K562 (cell line): ENCODE measurements around the gene PARD3. TPM values are rescaled to one million over a fixed set of nuclear protein-coding genes. Genes with fewer than 3 reads are reported as not detected.

Source experiments
- ATAC-seq: fragments of 200-7000 bp; cut with Tn5 transposase; 3 replicates; pipeline ENCODE4 v1.9.1; 2020; ENCODE audit warnings: moderate library complexity
- BruUV-seq: library from RNA; stranded (reverse); fragments of 400-500 nt; replicated peaks from 2 replicates; lab custom pipeline; 2021; lab: Mats Ljungman, UMichigan
- CTCF ChIA-PET: fragments of 300-600 bp; formaldehyde crosslinking; extraction: SDS; loops from one replicate; lab custom pipeline; 2021; ENCODE audit warnings: low intra/inter-chr PET ratio; lab: Yijun Ruan, JAX
- POLR2A ChIA-PET: fragments of 300-600, 350-650 bp; sonication (Branson Sonifier 250); formaldehyde crosslinking; extraction: SDS; loops from one replicate; lab custom pipeline; 2021; ENCODE audit warnings: antibody characterized with exemption, inconsistent platforms; lab: Yijun Ruan, JAX
- DNase-seq, 4 experiments: peaks; one replicate each; pipeline versions ENCODE4 v3.0.0 to v3.0.0-alpha.2; 2011 to 2018; ENCODE audit warnings: low spot score in 3 of 4, mixed read lengths in 3 of 4; ENCODE audit errors: extremely low read depth in 1 of 4
- FAIRE-seq: peaks from 2 replicates; lab custom pipeline; 2011; peaks lifted over from hg19 to GRCh38; lab: Jason Lieb, UNC
- H2AFZ ChIP-seq: 2 replicates; pipeline ENCODE4 v1.6.0; 2011; ENCODE audit warnings: low read depth, low read length, control low read depth, inconsistent platforms
- H3K27ac ChIP-seq: fragments of 200-600 bp; 3 replicates; pipeline ENCODE4 v1.8.0; 2011; ENCODE audit warnings: low read depth, mild to moderate bottlenecking, control low read depth, inconsistent platforms, low read length, moderate library complexity, mixed read lengths; ENCODE audit errors: extremely low read depth
- H3K27me3 ChIP-seq, 2 experiments: fragments of 300-600 bp in 1 of 2; 2 replicates in 1 of 2; 3 replicates in 1 of 2; pipeline versions ENCODE4 v1.6.0 to v1.8.0; 2011; ENCODE audit warnings: inconsistent platforms in 2 of 2, low read length in 2 of 2, mild to moderate bottlenecking in 1 of 2, mixed read lengths in 1 of 2, moderate library complexity in 1 of 2; ENCODE audit not compliant: control insufficient read depth in 2 of 2, insufficient read depth in 2 of 2
- H3K36me3 ChIP-seq: fragments of 300-600 bp; 3 replicates; pipeline ENCODE4 v1.8.0; 2011; ENCODE audit warnings: mild to moderate bottlenecking, low read length, inconsistent platforms; ENCODE audit not compliant: control insufficient read depth, insufficient read depth
- H3K4me1 ChIP-seq, 2 experiments: fragments of 200-600 bp in 1 of 2; replicated peaks in 1 of 2; 2 replicates in 1 of 2; 3 replicates in 1 of 2; pipeline versions ENCODE4 v1.5.1 to v1.8.0; 2011; ENCODE audit warnings: inconsistent platforms in 2 of 2, low read length in 2 of 2, mild to moderate bottlenecking in 1 of 2, mixed read lengths in 1 of 2, moderate library complexity in 1 of 2; ENCODE audit not compliant: control insufficient read depth in 2 of 2, insufficient read depth in 2 of 2
- H3K4me2 ChIP-seq: 2 replicates; pipeline ENCODE4 v1.6.1; 2011; ENCODE audit warnings: low read length, control low read depth, inconsistent platforms, mixed read lengths; ENCODE audit not compliant: insufficient read depth
- H3K4me3 ChIP-seq: fragments of 200-600 bp; sonication (generic), shearing (Covaris generic); 2 replicates; pipeline ENCODE4 v1.5.1; 2016; ENCODE audit warnings: control low read depth, inconsistent platforms
- H3K79me2 ChIP-seq: fragments of 200-600 bp; 3 replicates; pipeline ENCODE4 v1.8.0; 2011; ENCODE audit warnings: low read length, inconsistent platforms; ENCODE audit not compliant: control insufficient read depth, insufficient read depth
- H3K9ac ChIP-seq, 2 experiments: 2 replicates each; pipeline versions ENCODE4 v1.6.0 to v1.6.1; 2011; ENCODE audit warnings: low read depth in 2 of 2, low read length in 2 of 2, control low read depth in 1 of 2, inconsistent platforms in 1 of 2, mild to moderate bottlenecking in 1 of 2, mixed read lengths in 1 of 2; ENCODE audit not compliant: insufficient read depth in 1 of 2
- H3K9me1 ChIP-seq: one replicate; pipeline ENCODE4 v1.6.0; 2011; ENCODE audit warnings: inconsistent platforms, mild to moderate bottlenecking, low read length, moderate library complexity; ENCODE audit not compliant: control insufficient read depth, insufficient read depth
- H3K9me3 ChIP-seq: replicated peaks from 2 replicates; pipeline ENCODE4 v1.5.1; 2011; ENCODE audit warnings: low read depth, low read length, inconsistent platforms; ENCODE audit not compliant: control insufficient read depth, insufficient read depth
- H4K20me1 ChIP-seq: replicated peaks from 2 replicates; pipeline ENCODE4 v1.6.1; 2011; ENCODE audit warnings: low read length, inconsistent platforms, mixed read lengths; ENCODE audit not compliant: control insufficient read depth, insufficient read depth
- ARNT ChIP-seq, 2 experiments: fragments of 450-650 bp; IDR thresholded peaks; 2 replicates each; pipeline ENCODE4 v1.6.1; 2016; ENCODE audit warnings: mild to moderate bottlenecking in 1 of 2
- BMI1 ChIP-seq: fragments of 150-350 bp; IDR thresholded peaks from 2 replicates; pipeline ENCODE4 v1.6.1; 2014; ENCODE audit warnings: low read length
- SNRNP70 ChIP-seq: fragments of 200-400 bp; formaldehyde crosslinking; optimal IDR thresholded peaks from 2 replicates; pipeline ENCODE3; 2017; ENCODE audit warnings: low read depth, low read length
- WGBS: fragments of 100-300 bp; shearing (Covaris generic); methylation state at CpG from one replicate; pipeline ENCODE4 v1.1.6; 2016; ENCODE audit warnings: low coverage, mixed read lengths; ENCODE audit not compliant: insufficient coverage; ENCODE audit errors: missing lambda C conversion rate; 5-methylcytosine and 5-hydroxymethylcytosine counted together
- in situ Hi-C: fragments of 300-500 bp; cut with MboI; formaldehyde crosslinking; loops from 4 replicates; pipeline ENCODE4 v1.15.0; 2018; ENCODE audit warnings: inconsistent platforms, mixed read lengths
- intact Hi-C: fragments of 100-400 bp; cut with micrococcal nuclease; formaldehyde crosslinking; loops from 2 replicates; pipeline ENCODE4 v1.14.2; 2022
- polyA plus RNA-seq, 8 experiments: library from polyadenylated mRNA; depleted of rRNA in 4 of 8; stranded (reverse) in 5 of 8; unstranded in 3 of 8; fragments of >200 nt; fragmentation: Nextera tagmentation in 2 of 8; fragmentation: Illumina TruSeq in 1 of 8; extraction: Ambion mirVana in 2 of 8; extraction: Trizol in 1 of 8; gene quantifications; 2 replicates each; pipeline versions ENCODE4 v1.2.1 to v1.2.3, GENCODE V29; 2011 to 2014; ENCODE audit warnings: inconsistent platforms in 1 of 8, missing spikeins in 1 of 8
- total RNA-seq, 7 experiments: library from RNA; depleted of rRNA in 6 of 7; stranded (reverse); fragments of >200 nt in 6 of 7; fragmentation: Illumina TruSeq in 2 of 7; extraction: Trizol in 2 of 7; gene quantifications; 2 replicates each; pipeline versions ENCODE4 v1.2.1 to v1.2.3, GENCODE V29; 2011 to 2021; ENCODE audit warnings: low replicate concordance in 1 of 7
- TF ChIP-seq, protein P1 (sequence below), 3 experiments: fragments of 200-800 bp in 1 of 3; fragments of 250-450 bp in 1 of 3; fragments of 450-650 bp in 1 of 3; sonication (Bioruptor Pico) in 1 of 3; sonication (Bioruptor generic) in 1 of 3; formaldehyde crosslinking in 1 of 3; IDR thresholded peaks; 2 replicates each; pipeline versions ENCODE4 v1.6.1 to v1.8.0; 2016 to 2022; ENCODE audit warnings: mild to moderate bottlenecking in 2 of 3, missing genetic modification characterization in 2 of 3, missing compliant biosample characterization in 1 of 3, moderate library complexity in 1 of 3

Gene PARD3
- total and polyA plus RNA-seq, 9 of the 15 experiments (the other 6 are each of a cell fraction or from before 2014, with no cell fraction given): 2.7 to 11.7 (median 7.7) TPM

- TF ChIP-seq, protein P1, sequence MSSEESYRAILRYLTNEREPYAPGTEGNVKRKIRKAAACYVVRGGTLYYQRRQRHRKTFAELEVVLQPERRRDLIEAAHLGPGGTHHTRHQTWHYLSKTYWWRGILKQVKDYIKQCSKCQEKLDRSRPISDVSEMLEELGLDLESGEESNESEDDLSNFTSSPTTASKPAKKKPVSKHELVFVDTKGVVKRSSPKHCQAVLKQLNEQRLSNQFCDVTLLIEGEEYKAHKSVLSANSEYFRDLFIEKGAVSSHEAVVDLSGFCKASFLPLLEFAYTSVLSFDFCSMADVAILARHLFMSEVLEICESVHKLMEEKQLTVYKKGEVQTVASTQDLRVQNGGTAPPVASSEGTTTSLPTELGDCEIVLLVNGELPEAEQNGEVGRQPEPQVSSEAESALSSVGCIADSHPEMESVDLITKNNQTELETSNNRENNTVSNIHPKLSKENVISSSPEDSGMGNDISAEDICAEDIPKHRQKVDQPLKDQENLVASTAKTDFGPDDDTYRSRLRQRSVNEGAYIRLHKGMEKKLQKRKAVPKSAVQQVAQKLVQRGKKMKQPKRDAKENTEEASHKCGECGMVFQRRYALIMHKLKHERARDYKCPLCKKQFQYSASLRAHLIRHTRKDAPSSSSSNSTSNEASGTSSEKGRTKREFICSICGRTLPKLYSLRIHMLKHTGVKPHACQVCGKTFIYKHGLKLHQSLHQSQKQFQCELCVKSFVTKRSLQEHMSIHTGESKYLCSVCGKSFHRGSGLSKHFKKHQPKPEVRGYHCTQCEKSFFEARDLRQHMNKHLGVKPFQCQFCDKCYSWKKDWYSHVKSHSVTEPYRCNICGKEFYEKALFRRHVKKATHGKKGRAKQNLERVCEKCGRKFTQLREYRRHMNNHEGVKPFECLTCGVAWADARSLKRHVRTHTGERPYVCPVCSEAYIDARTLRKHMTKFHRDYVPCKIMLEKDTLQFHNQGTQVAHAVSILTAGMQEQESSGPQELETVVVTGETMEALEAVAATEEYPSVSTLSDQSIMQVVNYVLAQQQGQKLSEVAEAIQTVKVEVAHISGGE (CRISPR knock-in tag; IDR thresholded peaks at IDR 0.05): no peak
- TF ChIP-seq ARNT (IDR thresholded peaks at IDR 0.05): no peak
These were observed 335.4 kb downstream of the PARD3 start (continued) for GRCh38 chr10:34479520-34480179.

- in situ Hi-C loops: no loop called here
- TF ChIP-seq SNRNP70 (no peak), BMI1 (no peak)
- no peaks in the 10 kb centered on the region; a peak in 1 of 5 replicates for H3K27me3 ChIP-seq
- DNase-seq (no peak), ATAC-seq (no peak), FAIRE-seq (no peak)
- 0 out of 2 replicates have a peak, but pooled peaks cover 5% of the 10 kb centered on the region for H4K20me1 ChIP-seq
- BruUV-seq: no TSS peak
- intact Hi-C loops: no loop called here
- no peaks in the 10 kb centered on the region for H3K9me3 ChIP-seq
- WGBS: 36% methylated on average over 2 of the region's 2 CpGs
- H3K4me3 ChIP-seq: no peak overlapping the region
- no peaks in the 10 kb centered on the region for H3K4me1 ChIP-seq
- H3K9ac ChIP-seq: no peak overlapping the region
- no peak overlapping the region for H3K27ac ChIP-seq
- H3K9me1 ChIP-seq: no peaks in the 10 kb centered on the region
- no peak overlapping the region for H2AFZ ChIP-seq
- ChIA-PET CTCF (no interaction called here), POLR2A (no interaction called here)
- no peak overlapping the region for H3K4me2 ChIP-seq
- no peaks in the 10 kb centered on the region for H3K36me3 ChIP-seq
- no peaks in the 10 kb centered on the region for H3K79me2 ChIP-seq
These were observed 337.8 kb downstream of the PARD3 start for GRCh38 chr10:34477249-34477648.
